HG02798 (cell line): Measurements from ENCODE around the gene SLC44A1.

ENCODE experiments used
- ATAC-seq: cut with Tn5 transposase; IDR thresholded peaks from one replicate; pipeline ENCODE4 v1.9.1; 2021; ENCODE audit warnings: mild to moderate bottlenecking; ENCODE audit not compliant: unreplicated experiment, poor library complexity

SLC44A1 gene

GRCh38 chr9:105369911-105370310 is 125.5 kb downstream of the SLC44A1 start:
- ATAC-seq = no peak

- ATAC-seq = no peak
These were observed 129.3 kb downstream of the SLC44A1 start for GRCh38 chr9:105373723-105374122.

GRCh38 chr9:105375323-105375722 is 130.9 kb downstream of the SLC44A1 start:
- ATAC-seq = no peak

GRCh38 chr9:105376893-105377292 is 132.4 kb downstream of the SLC44A1 start:
- ATAC-seq = no peak

GRCh38 chr9:105385381-105385985 is 141.0 kb downstream of the SLC44A1 start:
- peak; percentile 98 for ATAC-seq

- ATAC-seq = no peak
These were observed 145.3 kb downstream of the SLC44A1 start for GRCh38 chr9:105389796-105390195.

- no peak for ATAC-seq
These were observed 146.4 kb downstream of the SLC44A1 start for GRCh38 chr9:105390871-105391270.

GRCh38 chr9:105391288-105391687 is 146.8 kb downstream of the SLC44A1 start:
- ATAC-seq = no peak

GRCh38 chr9:105392531-105392930 is 148.1 kb downstream of the SLC44A1 start:
- ATAC-seq = no peak

GRCh38 chr9:105393576-105394344 is 149.3 kb downstream of the SLC44A1 start:
- ATAC-seq = no peak

- ATAC-seq = no peak
These were observed 152.0 kb downstream of the SLC44A1 start for GRCh38 chr9:105396441-105396840.

GRCh38 chr9:105396901-105397300 is 152.4 kb downstream of the SLC44A1 start:
- ATAC-seq = no peak

- ATAC-seq = no peak
These were observed 154.7 kb downstream of the SLC44A1 start for GRCh38 chr9:105399117-105399516.

GRCh38 chr9:105401651-105402050 is 157.2 kb downstream of the SLC44A1 start:
- ATAC-seq = no peak

- no peak for ATAC-seq
These were observed 159.2 kb downstream of the SLC44A1 start for GRCh38 chr9:105403552-105404248.

- peak; percentile 92 for ATAC-seq
These were observed 161.2 kb downstream of the SLC44A1 start for GRCh38 chr9:105405514-105406131.

- ATAC-seq = no peak
These were observed 161.9 kb downstream of the SLC44A1 start for GRCh38 chr9:105406369-105406768.

- ATAC-seq = no peak
These were observed 169.1 kb downstream of the SLC44A1 start for GRCh38 chr9:105413525-105413924.

GRCh38 chr9:105414947-105415661 is 170.7 kb downstream of the SLC44A1 start:
- peak; percentile 67 for ATAC-seq

GRCh38 chr9:105415662-105415980 is 171.2 kb downstream of the SLC44A1 start:
- no peak for ATAC-seq
